ENCODE data around the gene MAST3.

The MAST3 gene

GRCh38 chr19:18114483-18114882 is 16.9 kb downstream of the MAST3 start:
- DNase-seq, result no peak

GRCh38 chr19:18117364-18117691 is 19.8 kb downstream of the MAST3 start:
- DNase-seq, result no peak

GRCh38 chr19:18117692-18118378 is 20.3 kb downstream of the MAST3 start:
- peak; percentile 78 to 89 for DNase-seq

GRCh38 chr19:18118420-18119012 is 20.9 kb downstream of the MAST3 start:
- DNase-seq, result no peak

- no peak for DNase-seq
These were observed 21.6 kb downstream of the MAST3 start for GRCh38 chr19:18119013-18119716.

- DNase-seq, result no peak
These were observed 22.1 kb downstream of the MAST3 start for GRCh38 chr19:18119717-18120105.

- no peak for DNase-seq
These were observed 22.5 kb downstream of the MAST3 start for GRCh38 chr19:18120127-18120526.

- DNase-seq, result no peak
These were observed 23.6 kb downstream of the MAST3 start for GRCh38 chr19:18121166-18121565.

GRCh38 chr19:18122424-18122823 is 24.8 kb downstream of the MAST3 start:
- DNase-seq, result no peak

- no peak for DNase-seq
These were observed 25.6 kb downstream of the MAST3 start for GRCh38 chr19:18122860-18123795.

GRCh38 chr19:18123819-18124218 is 26.2 kb downstream of the MAST3 start:
- no peak for DNase-seq

GRCh38 chr19:18126097-18126496 is 28.5 kb downstream of the MAST3 start:
- no peak for DNase-seq

- no peak for DNase-seq
These were observed 30.5 kb downstream of the MAST3 start for GRCh38 chr19:18128044-18128443.

- no peak for DNase-seq
These were observed 31.2 kb downstream of the MAST3 start for GRCh38 chr19:18128805-18129204.

- no peak for DNase-seq
These were observed 33.1 kb downstream of the MAST3 start for GRCh38 chr19:18130523-18131242.

GRCh38 chr19:18131841-18132596 is 34.4 kb downstream of the MAST3 start:
- no peak for DNase-seq

GRCh38 chr19:18135712-18136584 is 38.4 kb downstream of the MAST3 start:
- DNase-seq, result no peak

- no peak for DNase-seq
These were observed 39.7 kb downstream of the MAST3 start for GRCh38 chr19:18137242-18137641.

GRCh38 chr19:18137657-18138339 is 40.2 kb downstream of the MAST3 start:
- DNase-seq, result no peak

GRCh38 chr19:18140473-18140872 is 42.9 kb downstream of the MAST3 start:
- DNase-seq, result no peak
